HepG2 (cell line): ENCODE measurements around the gene PRSS53. TPM values are rescaled to one million over a fixed set of nuclear protein-coding genes. Genes with fewer than 3 reads are reported as not detected.

Experiments
- ATRX ChIP-seq: sonication (generic); formaldehyde crosslinking; IDR thresholded peaks from 2 replicates; pipeline ENCODE4 v1.4.0; 2020; ENCODE audit warnings: missing genetic modification reagents, borderline replicate concordance
- BCLAF1 ChIP-seq: fragments of 450-650 bp; IDR thresholded peaks from 2 replicates; pipeline ENCODE4 v1.6.1; 2017; ENCODE audit warnings: mild to moderate bottlenecking
- CHCHD3 ChIP-seq: sonication (generic); formaldehyde crosslinking; IDR thresholded peaks from 2 replicates; pipeline ENCODE4 v1.8.0; 2022; ENCODE audit warnings: mild to moderate bottlenecking, missing genetic modification reagents, moderate library complexity
- CHD4 ChIP-seq: fragments of 200-600 bp; sonication (generic); IDR thresholded peaks from 2 replicates; pipeline ENCODE4 v1.7.0; 2017; ENCODE audit warnings: mild to moderate bottlenecking, low read length, borderline replicate concordance
- DMTF1 ChIP-seq: sonication (generic); formaldehyde crosslinking; IDR thresholded peaks from 2 replicates; pipeline ENCODE4 v1.4.0; 2020; ENCODE audit warnings: mild to moderate bottlenecking, missing genetic modification reagents
- JDP2 ChIP-seq: sonication (generic); formaldehyde crosslinking; IDR thresholded peaks from 2 replicates; pipeline ENCODE4 v1.8.1; 2022; ENCODE audit warnings: missing genetic modification reagents, borderline replicate concordance
- RBM39 ChIP-seq: fragments of 200-400 bp; formaldehyde crosslinking; IDR thresholded peaks from one replicate; pipeline ENCODE4 v1.6.1; 2018; ENCODE audit warnings: antibody characterized with exemption, mild to moderate bottlenecking, low read depth, low read length; ENCODE audit not compliant: poor library complexity, severe bottlenecking
- RFXAP ChIP-seq: sonication (generic); formaldehyde crosslinking; IDR thresholded peaks from 2 replicates; pipeline ENCODE4 v1.4.0; 2020; ENCODE audit warnings: missing genetic modification reagents, borderline replicate concordance
- SIX1 ChIP-seq: sonication (generic); formaldehyde crosslinking; IDR thresholded peaks from 2 replicates; pipeline ENCODE4 v1.4.0; 2020; ENCODE audit warnings: missing genetic modification reagents, borderline replicate concordance
- SMYD3 ChIP-seq: sonication (generic); formaldehyde crosslinking; IDR thresholded peaks from 2 replicates; pipeline ENCODE4 v1.8.1; 2023; ENCODE audit warnings: mild to moderate bottlenecking, missing genetic modification reagents
- THAP11 ChIP-seq: IDR thresholded peaks from 2 replicates; pipeline ENCODE4 v1.6.1; 2016; ENCODE audit warnings: missing biosample characterization, missing genetic modification reagents
- ZBTB20 ChIP-seq: sonication (generic); formaldehyde crosslinking; IDR thresholded peaks from 2 replicates; pipeline ENCODE4 v1.8.1; 2023; ENCODE audit warnings: missing genetic modification reagents, low read depth, mild to moderate bottlenecking, borderline replicate concordance
- ZC3H4 ChIP-seq: sonication (generic); formaldehyde crosslinking; IDR thresholded peaks from 2 replicates; pipeline ENCODE4 v1.4.0; 2020; ENCODE audit warnings: missing genetic modification reagents, borderline replicate concordance
- ZNF329 ChIP-seq: sonication (generic); formaldehyde crosslinking; IDR thresholded peaks from 2 replicates; pipeline ENCODE4 v1.9.0; 2021; ENCODE audit warnings: low read depth, mild to moderate bottlenecking, missing genetic modification reagents
- ZNF569 ChIP-seq: sonication (generic); formaldehyde crosslinking; IDR thresholded peaks from 2 replicates; pipeline ENCODE4 v1.5.0; 2020; ENCODE audit warnings: mild to moderate bottlenecking, missing genetic modification reagents, moderate library complexity, borderline replicate concordance
- ZNF589 ChIP-seq: sonication (generic); formaldehyde crosslinking; conservative IDR thresholded peaks from 2 replicates; pipeline ENCODE4 v1.8.0; 2022; ENCODE audit warnings: mild to moderate bottlenecking, moderate library complexity, missing genetic modification reagents
- ZNF614 ChIP-seq: IDR thresholded peaks from 2 replicates; pipeline ENCODE4 v1.6.1; 2018; ENCODE audit warnings: missing biosample characterization, missing genetic modification reagents, inconsistent platforms, borderline replicate concordance
- ZNF619 ChIP-seq: sonication (generic); formaldehyde crosslinking; IDR thresholded peaks from 2 replicates; pipeline ENCODE4 v1.4.0; 2020; ENCODE audit warnings: mild to moderate bottlenecking, missing genetic modification reagents
- polyA plus RNA-seq, 8 experiments: library from polyadenylated mRNA; depleted of rRNA in 3 of 8; stranded (reverse) in 7 of 8; unstranded in 1 of 8; fragments of >200 nt; fragmentation: Illumina TruSeq in 4 of 8; extraction: Trizol in 4 of 8; gene quantifications; 2 replicates each; pipeline versions ENCODE4 v1.2.1 to v1.2.3, GENCODE V29; 2011 to 2016; ENCODE audit warnings: low read depth in 4 of 8, missing spikeins in 1 of 8, mixed read lengths in 1 of 8; ENCODE audit not compliant: insufficient read depth in 1 of 8
- total RNA-seq, 5 experiments: library from RNA; depleted of rRNA; stranded (reverse); fragments of >200 nt; fragmentation: Illumina TruSeq; extraction: Trizol; gene quantifications; 2 replicates each; pipeline ENCODE4 v1.2.3, GENCODE V29; 2016; ENCODE audit warnings: low read depth in 1 of 5
- TF ChIP-seq, protein P1 (sequence below): sonication (generic); formaldehyde crosslinking; IDR thresholded peaks from 2 replicates; pipeline ENCODE4 v1.5.1; 2020; ENCODE audit warnings: missing genetic modification reagents, mild to moderate bottlenecking, borderline replicate concordance
- TF ChIP-seq, protein P2 (sequence below): sonication (generic); formaldehyde crosslinking; conservative IDR thresholded peaks from 2 replicates; pipeline ENCODE4 v1.4.0; 2020; ENCODE audit warnings: mild to moderate bottlenecking, missing genetic modification reagents, moderate library complexity

The PRSS53 gene
- total and polyA plus RNA-seq, 2 of the 13 experiments (the other 11 are each of a cell fraction or from before 2014, with no cell fraction given): 2.2 to 7.4 TPM

GRCh38 chr16:31043352-31043751 lies 45.4 kb downstream of the PRSS53 start (continued):
- TF ChIP-seq RFXAP (CRISPR knock-in tag): no peak
- peak; percentile 24; the same call in 1 of the 2 replicates for TF ChIP-seq THAP11 (CRISPR knock-in tag)
- TF ChIP-seq ZNF589 (CRISPR knock-in tag): no peak
- no peak for TF ChIP-seq ATRX (CRISPR knock-in tag)
- no peak for TF ChIP-seq ZC3H4 (CRISPR knock-in tag)
- TF ChIP-seq SIX1 (CRISPR knock-in tag): peak; percentile 97
- TF ChIP-seq ZBTB20 (CRISPR knock-in tag): no peak
- TF ChIP-seq ZNF619: no peak
- TF ChIP-seq CHD4: no peak
- no peak for TF ChIP-seq RBM39
- TF ChIP-seq, protein P1, sequence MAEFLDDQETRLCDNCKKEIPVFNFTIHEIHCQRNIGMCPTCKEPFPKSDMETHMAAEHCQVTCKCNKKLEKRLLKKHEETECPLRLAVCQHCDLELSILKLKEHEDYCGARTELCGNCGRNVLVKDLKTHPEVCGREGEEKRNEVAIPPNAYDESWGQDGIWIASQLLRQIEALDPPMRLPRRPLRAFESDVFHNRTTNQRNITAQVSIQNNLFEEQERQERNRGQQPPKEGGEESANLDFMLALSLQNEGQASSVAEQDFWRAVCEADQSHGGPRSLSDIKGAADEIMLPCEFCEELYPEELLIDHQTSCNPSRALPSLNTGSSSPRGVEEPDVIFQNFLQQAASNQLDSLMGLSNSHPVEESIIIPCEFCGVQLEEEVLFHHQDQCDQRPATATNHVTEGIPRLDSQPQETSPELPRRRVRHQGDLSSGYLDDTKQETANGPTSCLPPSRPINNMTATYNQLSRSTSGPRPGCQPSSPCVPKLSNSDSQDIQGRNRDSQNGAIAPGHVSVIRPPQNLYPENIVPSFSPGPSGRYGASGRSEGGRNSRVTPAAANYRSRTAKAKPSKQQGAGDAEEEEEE (CRISPR knock-in tag): no peak
- no peak for TF ChIP-seq BCLAF1
- TF ChIP-seq CHCHD3 (CRISPR knock-in tag): no peak
- TF ChIP-seq SMYD3 (CRISPR knock-in tag): no peak
- no peak for TF ChIP-seq ZNF614
- TF ChIP-seq DMTF1 (CRISPR knock-in tag): no peak
- TF ChIP-seq ZNF569 (CRISPR knock-in tag): no peak
- TF ChIP-seq JDP2 (CRISPR knock-in tag): no peak
- TF ChIP-seq, protein P2, sequence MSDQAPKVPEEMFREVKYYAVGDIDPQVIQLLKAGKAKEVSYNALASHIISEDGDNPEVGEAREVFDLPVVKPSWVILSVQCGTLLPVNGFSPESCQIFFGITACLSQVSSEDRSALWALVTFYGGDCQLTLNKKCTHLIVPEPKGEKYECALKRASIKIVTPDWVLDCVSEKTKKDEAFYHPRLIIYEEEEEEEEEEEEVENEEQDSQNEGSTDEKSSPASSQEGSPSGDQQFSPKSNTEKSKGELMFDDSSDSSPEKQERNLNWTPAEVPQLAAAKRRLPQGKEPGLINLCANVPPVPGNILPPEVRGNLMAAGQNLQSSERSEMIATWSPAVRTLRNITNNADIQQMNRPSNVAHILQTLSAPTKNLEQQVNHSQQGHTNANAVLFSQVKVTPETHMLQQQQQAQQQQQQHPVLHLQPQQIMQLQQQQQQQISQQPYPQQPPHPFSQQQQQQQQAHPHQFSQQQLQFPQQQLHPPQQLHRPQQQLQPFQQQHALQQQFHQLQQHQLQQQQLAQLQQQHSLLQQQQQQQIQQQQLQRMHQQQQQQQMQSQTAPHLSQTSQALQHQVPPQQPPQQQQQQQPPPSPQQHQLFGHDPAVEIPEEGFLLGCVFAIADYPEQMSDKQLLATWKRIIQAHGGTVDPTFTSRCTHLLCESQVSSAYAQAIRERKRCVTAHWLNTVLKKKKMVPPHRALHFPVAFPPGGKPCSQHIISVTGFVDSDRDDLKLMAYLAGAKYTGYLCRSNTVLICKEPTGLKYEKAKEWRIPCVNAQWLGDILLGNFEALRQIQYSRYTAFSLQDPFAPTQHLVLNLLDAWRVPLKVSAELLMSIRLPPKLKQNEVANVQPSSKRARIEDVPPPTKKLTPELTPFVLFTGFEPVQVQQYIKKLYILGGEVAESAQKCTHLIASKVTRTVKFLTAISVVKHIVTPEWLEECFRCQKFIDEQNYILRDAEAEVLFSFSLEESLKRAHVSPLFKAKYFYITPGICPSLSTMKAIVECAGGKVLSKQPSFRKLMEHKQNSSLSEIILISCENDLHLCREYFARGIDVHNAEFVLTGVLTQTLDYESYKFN (CRISPR knock-in tag): peak; percentile 48
- TF ChIP-seq ZNF329 (CRISPR knock-in tag): no peak
